Measurements from ENCODE around the gene SLC16A12.

SLC16A12 gene

GRCh38 chr10:89518876-89519842 is 16.2 kb downstream of the SLC16A12 start:
- TF ChIP-seq ZNF354C (tag by site-specific recombination; IDR thresholded peaks at IDR 0.05; ENCODE audit: borderline replicate concordance, low read depth), result no peak
- no peak for TF ChIP-seq ZNF660 (tag by site-specific recombination; IDR thresholded peaks at IDR 0.05)
- TF ChIP-seq ZNF292 (tag by site-specific recombination; IDR thresholded peaks at IDR 0.05; ENCODE audit: borderline replicate concordance, low read depth), result no peak
- no peak for TF ChIP-seq RBAK (tag by site-specific recombination; IDR thresholded peaks at IDR 0.05)
- no peak for TF ChIP-seq ZNF596 (tag by site-specific recombination; IDR thresholded peaks at IDR 0.05)
- no peak for TF ChIP-seq PRDM2 (tag by site-specific recombination; IDR thresholded peaks at IDR 0.05; ENCODE audit: borderline replicate concordance)
- no peak for TF ChIP-seq ZNF157 (tag by site-specific recombination; IDR thresholded peaks at IDR 0.05)
- no peak for TF ChIP-seq ZNF626 (tag by site-specific recombination; IDR thresholded peaks at IDR 0.05)
- no peak for TF ChIP-seq ZNF426 (tag by site-specific recombination; IDR thresholded peaks at IDR 0.05)
- no peak for TF ChIP-seq ZNF398 (tag by site-specific recombination; IDR thresholded peaks at IDR 0.05)
- TF ChIP-seq ZNF747 (tag by site-specific recombination; IDR thresholded peaks at IDR 0.05), result no peak
- no peak for TF ChIP-seq ZNF701 (tag by site-specific recombination; IDR thresholded peaks at IDR 0.05)
- TF ChIP-seq ZNF449 (tag by site-specific recombination; IDR thresholded peaks at IDR 0.05), result no peak
- TF ChIP-seq MZF1 (tag by site-specific recombination; IDR thresholded peaks at IDR 0.05; ENCODE audit: borderline replicate concordance), result no peak
- no peak for TF ChIP-seq ZNF140 (tag by site-specific recombination; IDR thresholded peaks at IDR 0.05)
- TF ChIP-seq ZNF624 (tag by site-specific recombination; IDR thresholded peaks at IDR 0.05), result no peak
- no peak; the same call in 1 of the 2 replicates for TF ChIP-seq ZNF18 (tag by site-specific recombination; IDR thresholded peaks at IDR 0.05)
- TF ChIP-seq ZBTB26 (tag by site-specific recombination; optimal IDR thresholded peaks at IDR 0.05), result no peak
- H3K36me3 ChIP-seq (ENCODE audit: control insufficient read depth in 2 of 2, insufficient read depth in 1 of 2, low read length in 2 of 2), result no peaks in the 10 kb centered on the region
- H3K4me3 ChIP-seq (ENCODE audit: low read depth, low read length), result no peak overlapping the region
- H3K9me3 ChIP-seq (ENCODE audit: control insufficient read depth, insufficient read depth, low read depth, low read length), result no peaks in the 10 kb centered on the region
- H3K4me1 ChIP-seq (ENCODE audit: control insufficient read depth, insufficient read depth, low read length), result peaks cover 3% of the 10 kb centered on the region; the same call in 1 of the 2 replicates
- CTCF ChIA-PET, result interaction anchor here (0.6 to 1.8 kb wide), 2 partner anchors 9 to 13 kb away, joined by 5 to 7 read pairs; no protein-coding TSS in a partner anchor
- POLR2A ChIA-PET, result no interaction called here
- no peak overlapping the region for H3K27ac ChIP-seq (ENCODE audit: extremely low read depth, low read depth, low read length)
